COR-L47 (cell line): Measurements from ENCODE around the gene TMPRSS12.
"Not testable (repeated sequence)": the region's sequence is repeated elsewhere in the genome, so short reads cannot be mapped to it uniquely, and the experiment has no call there.

Experiments
- DNase-seq: peaks from one replicate; lab custom pipeline; 2025; lab: John Stamatoyannopoulos, UW

The TMPRSS12 gene

DNA sequence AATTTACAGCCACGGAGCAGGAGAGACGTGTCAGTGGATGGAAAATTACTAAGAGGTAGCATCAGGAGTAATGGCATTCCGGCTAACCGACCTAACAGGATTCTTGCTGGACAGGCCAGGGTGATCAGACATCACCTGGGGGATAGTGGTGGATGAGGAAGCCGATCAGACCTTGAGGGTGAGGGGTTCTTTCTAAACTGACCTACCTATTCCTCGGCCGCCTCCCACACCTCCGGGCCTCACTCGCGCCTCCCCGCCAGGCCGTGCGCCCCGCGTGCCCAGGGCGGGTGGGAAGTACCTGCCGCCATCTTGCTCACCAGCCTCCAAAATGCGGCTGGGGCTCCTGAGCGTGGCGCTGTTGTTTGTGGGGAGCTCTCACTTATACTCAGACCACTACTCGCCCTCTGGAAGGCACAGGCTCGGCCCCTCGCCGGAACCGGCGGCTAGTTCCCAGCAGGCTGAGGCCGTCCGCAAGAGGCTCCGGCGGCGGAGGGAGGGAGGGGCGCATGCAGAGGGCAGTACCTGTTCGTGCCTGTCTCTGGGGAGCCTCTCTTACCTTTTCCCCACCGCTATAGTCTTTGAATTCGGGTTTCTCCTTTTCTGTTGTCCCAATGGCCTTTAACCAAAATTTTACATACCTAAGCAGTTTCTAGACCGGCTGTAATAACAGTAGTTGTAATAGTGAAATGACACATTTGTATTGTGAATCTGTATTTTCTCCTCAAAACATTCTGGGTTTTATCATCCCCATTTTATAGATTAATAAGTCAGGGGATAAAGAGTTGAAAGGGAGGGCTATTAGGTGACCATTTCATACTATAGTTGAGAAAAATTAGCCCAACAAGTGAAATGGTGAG, at the start of gene TMPRSS12:
TSS of gene TMPRSS12 (plus strand) at position 290 of the 857 bp plus-strand sequence. CDS start at position 329, 39 bp downstream.
- DNase-seq: no peak

DNA sequence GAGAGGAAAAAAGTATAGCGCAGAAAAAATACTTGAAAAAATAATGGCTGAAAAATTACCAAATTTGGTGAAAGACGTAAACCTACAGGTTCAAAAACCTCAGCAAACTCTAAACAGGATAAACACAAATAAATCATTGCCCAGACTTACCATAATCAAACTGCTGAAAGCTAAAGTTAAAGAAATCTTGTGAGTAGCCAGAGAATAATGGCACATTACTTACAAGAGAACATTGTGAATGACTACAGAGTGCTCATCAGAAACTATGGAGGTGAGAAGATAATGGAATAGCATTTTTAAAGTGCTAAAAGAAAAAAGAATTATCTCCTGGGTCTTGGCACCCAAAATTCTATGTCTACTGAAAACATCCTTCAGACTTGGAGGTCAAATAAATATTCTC, 42.8 kb upstream of the TMPRSS12 start:
- DNase-seq: no peak

GRCh38 chr12:50803230-50803875, 39.4 kb upstream of the TMPRSS12 start:
- no peak for DNase-seq

DNA sequence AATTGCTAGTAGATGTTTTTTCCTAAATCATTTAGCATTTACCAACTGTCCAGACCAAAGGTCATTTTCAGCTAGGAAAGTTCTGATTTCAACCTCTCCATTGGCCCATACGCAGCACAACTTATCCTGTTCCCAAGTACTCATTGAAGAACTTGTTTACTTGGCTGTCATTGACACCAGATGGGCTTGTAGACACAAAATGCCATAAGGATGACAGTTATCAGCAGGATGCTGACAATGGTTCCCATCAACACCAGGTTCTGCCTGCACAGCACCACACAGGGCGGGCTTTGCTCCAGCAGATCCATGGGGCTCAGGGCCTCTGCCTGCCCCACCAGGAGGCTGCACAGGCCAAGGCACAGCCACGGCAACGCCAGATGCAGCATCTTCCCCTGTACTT, 36.5 kb upstream of the TMPRSS12 start:
- no peak for DNase-seq

GRCh38 chr12:50809131-50809530, 33.6 kb upstream of the TMPRSS12 start:
- not testable (repeated sequence) for DNase-seq

DNA sequence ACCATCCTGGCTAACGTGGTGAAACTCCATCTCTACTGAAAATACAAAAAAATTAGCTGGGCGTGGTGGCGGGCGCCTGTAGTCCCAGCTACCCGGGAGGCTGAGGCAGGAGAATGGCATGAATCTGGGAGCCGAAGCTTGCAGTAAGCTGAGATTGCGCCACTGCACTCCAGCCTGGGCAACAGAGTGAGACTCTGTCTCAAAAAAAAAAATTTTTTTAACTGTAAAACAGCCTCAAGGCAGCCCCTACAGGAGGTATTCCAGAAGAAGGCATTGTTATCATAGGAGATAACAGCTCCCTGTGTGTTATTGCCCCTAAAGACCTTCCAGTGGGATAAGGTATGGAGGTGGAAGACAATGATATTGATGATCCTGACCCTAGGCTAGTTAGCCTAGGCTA, 27.8 kb upstream of the TMPRSS12 start:
- not testable (repeated sequence) for DNase-seq

GRCh38 chr12:50820177-50820576, 22.5 kb upstream of the TMPRSS12 start:
- no peak for DNase-seq

DNA sequence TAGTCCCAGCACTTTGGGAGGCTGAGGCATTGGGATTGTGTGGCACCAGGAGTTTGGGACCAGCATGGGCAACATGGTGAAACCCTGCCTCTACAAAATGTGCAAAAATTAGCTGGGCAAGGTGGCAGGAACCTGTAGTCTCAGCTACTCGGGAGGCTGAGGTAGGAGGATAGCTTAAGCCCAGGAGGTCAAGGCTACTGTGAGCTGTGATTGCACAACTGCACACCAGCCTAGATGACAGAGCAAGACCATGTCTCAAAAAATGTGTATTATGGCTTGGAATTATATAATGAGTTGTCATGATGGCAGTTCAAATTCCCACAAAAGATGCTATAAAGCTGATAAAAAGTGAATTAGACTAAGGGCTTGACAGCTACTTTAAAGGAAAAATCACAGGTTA, 20.6 kb upstream of the TMPRSS12 start:
- DNase-seq: no peak

DNA sequence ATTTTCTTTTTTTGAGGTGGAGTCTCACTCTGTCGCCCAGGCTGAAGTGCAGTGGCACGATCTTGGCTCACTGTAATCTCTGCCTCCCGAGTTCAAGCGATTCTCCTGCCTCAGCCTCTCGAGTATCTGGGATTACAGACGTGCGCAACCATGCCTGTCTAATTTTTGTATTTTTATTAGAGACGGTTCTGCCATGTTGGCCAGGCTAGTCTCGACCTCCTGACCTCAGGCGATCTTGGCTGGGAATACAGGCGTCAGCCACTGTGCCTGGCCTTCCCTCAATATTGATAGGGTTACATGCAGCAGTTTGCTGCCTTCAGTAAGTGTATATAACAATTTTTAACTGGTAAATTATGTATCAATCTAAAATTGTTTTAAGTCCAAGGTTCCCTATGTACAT, 19.0 kb upstream of the TMPRSS12 start:
- DNase-seq: not testable (repeated sequence)

DNA sequence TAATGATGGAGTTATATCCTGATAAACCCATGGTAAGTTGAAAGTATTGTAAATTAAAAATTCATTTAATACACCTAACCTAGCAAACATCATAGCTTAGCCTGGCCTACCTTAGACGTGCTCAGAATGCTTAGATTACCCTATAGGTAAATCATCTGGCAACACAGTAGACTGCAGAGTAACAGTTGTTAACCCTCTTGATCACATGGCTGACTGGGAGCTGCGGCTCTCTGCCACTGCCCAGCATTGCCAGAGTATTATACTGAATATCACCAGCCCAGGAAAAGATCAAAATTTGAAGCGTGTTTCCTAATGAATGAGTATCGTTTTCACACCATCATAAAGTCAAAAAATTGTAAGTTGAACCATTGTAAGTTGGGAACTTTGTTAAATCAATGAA, 17.8 kb upstream of the TMPRSS12 start:
- no peak for DNase-seq

DNA sequence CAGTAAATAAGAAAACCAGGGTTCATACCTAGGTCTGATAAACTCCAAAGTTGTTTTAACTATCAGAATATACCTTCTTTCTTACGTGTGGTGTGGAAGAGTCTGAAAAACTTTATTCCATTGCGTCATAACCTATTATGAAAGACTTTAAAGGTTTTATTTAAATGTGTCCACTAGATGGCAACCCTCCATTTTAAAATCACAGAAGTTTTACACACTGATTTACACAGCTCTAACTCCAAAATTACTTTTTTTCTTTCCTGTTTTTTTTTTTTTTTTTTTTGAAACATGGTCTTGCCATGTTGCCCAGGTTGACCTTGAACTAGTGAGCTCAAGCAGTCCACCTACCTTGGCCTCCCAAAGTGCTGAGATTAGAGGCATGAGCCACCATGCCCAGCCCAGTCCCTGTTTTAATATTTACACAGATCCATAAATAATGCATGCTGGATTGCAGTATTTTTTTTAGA, 17.3 kb upstream of the TMPRSS12 start:
- DNase-seq: peak; percentile 18

GRCh38 chr12:50828121-50828520, 14.6 kb upstream of the TMPRSS12 start:
- DNase-seq: no peak

- no peak for DNase-seq
These were observed 13.8 kb upstream of the TMPRSS12 start for GRCh38 chr12:50828886-50829285.

GRCh38 chr12:50833801-50834200, 8.9 kb upstream of the TMPRSS12 start:
- DNase-seq: not testable (repeated sequence)

- no peak for DNase-seq
These were observed 3.7 kb upstream of the TMPRSS12 start for GRCh38 chr12:50839042-50839441.

DNA sequence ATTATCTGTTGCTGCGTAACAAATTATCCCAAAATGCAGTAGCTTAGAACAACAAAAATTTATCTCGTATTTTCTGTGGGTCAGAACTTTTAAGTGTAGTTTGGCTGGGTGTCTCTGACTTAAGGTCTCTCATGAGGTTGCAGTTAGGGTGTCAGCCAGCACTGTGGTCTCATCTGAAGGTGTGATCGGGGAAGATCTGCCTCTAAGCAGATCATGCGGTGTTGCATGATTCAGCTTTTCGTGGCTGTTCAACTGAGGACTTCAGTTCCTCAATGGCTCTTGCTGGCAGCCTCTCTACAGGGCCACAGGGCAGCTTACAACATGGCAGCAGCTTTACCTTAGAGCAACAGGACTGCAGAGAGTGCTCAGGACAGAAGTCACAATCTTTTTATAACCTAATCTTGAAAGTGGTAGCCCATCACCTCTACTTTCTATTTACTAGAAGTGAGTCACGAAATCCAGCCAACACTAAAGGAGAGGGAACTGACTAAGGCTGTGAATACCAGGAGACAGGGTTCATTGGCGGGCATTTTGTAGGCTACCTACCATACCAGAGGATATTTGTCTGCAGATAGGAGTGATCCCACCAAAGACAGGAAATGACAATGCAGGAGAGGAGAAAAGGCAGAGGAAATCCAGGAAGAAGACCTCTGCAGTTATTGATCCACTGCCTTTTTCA, 1.8 kb upstream of the TMPRSS12 start:
- DNase-seq: no peak

DNA sequence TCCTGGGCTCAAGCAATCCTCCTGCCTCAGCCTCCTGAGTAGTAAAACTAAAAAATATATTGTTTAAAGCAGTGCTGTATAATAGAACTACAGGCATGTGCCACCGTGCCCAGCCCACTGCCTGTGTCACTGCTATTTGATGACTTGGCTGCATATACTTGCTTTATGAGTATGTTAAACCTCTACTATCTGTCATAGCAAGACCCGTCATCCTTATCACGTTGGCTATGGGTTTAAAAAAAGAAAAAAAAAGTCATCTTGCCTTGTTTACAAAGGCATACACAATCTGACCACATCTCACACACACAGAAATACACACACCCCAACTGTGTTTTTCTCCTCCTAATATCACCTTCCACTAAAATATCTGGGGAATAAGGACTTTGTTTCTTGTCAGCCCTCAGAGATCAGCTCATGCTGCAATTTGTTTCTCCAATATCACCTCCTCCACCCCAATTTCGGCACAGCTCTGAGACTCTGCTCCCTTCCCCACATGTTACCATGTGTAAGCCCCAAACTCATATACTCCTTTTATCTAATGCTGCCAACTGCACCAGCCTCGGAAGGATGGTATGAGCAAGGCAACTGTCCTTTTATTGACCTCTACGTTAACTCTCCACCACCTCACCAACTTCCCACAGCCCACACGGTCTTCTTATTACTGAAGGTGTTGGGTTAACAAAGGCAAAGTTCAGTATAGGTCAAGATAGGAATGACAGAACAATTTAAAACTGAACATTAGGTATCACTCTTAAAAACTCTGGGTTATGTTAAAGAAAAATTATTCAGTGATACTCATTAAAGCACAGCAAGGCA, 802 bp upstream of the TMPRSS12 start:
- DNase-seq: no peak

DNA sequence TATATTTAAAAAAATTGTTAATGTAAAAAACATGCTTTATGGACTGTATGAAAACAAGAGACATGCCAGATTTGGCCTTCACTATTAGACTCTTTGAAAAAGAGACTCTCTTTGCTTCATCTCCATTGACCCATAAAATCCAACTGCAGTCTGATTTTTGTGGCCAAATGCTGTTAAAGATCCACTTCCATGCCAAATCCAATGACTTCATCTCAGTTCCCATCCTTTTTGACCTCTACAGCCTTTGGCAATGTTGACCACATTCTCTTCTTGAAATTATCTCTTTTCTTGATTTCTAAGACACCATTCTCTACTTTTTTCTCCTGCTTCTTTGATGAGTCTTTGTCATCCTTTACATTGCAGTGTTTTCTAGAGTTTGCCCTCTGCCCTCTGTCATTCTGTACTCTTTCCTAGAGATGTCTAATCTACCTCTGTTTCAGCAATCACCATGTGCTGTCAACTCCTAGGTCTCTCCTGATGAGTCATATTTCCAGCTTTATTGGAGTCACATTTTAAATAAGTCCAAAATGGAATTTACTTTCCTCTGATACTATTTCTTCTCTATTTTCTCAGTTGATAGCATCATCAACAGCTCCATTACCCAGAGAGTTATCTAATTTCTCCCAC, 2.4 kb downstream of the TMPRSS12 start:
- no peak for DNase-seq

- no peak for DNase-seq
These were observed 6.2 kb downstream of the TMPRSS12 start for GRCh38 chr12:50848963-50849362.

- DNase-seq: not testable (repeated sequence)
These were observed 12.5 kb downstream of the TMPRSS12 start for GRCh38 chr12:50855218-50855617.

GRCh38 chr12:50855679-50856078, 13.0 kb downstream of the TMPRSS12 start:
- not testable (repeated sequence) for DNase-seq
